Inflammatory macrophage treated with lipopolysaccharide for 4 hours (primary cell): ENCODE data around the gene SLC4A1.

Source experiments
- DNase-seq: peaks from one replicate; pipeline ENCODE4 v3.0.0-alpha.2; 2020

Gene SLC4A1

GRCh38 chr17:44219616-44220212, 48.2 kb downstream of the SLC4A1 start, which contains the start of gene UBTF:
TSS of gene UBTF (minus strand) at chr17:44219675. CDS start at chr17:44218229, 1,446 bp downstream.
- peak; percentile 33 for DNase-seq

DNA sequence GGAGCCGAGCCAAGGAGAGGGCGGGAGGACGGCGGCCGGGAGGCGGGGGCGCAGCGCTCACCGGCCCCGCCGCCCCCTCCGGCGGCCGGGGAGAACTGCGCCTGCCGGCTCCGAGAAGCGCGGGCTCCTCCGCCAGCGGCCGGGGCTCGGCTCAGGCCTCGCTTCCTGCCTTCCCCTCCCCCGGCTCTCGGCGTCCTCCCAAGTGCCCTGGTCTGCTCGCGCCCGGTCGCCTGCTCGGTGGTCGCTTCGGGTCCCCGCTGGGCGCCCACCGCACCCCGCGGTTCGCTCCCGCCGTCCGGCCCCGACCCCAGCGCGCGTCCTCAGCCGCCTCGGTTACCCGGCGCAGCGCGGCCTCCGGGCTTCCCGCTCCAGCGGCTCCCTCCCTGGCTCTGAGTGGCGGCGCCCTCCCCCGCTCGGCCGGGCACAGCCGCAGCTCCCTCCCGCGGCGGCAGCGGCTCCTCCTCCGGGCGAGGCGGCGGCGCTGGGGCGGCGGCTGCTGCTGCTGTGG, 48.8 kb downstream of the SLC4A1 start:
- DNase-seq = peak; percentile 71

DNA sequence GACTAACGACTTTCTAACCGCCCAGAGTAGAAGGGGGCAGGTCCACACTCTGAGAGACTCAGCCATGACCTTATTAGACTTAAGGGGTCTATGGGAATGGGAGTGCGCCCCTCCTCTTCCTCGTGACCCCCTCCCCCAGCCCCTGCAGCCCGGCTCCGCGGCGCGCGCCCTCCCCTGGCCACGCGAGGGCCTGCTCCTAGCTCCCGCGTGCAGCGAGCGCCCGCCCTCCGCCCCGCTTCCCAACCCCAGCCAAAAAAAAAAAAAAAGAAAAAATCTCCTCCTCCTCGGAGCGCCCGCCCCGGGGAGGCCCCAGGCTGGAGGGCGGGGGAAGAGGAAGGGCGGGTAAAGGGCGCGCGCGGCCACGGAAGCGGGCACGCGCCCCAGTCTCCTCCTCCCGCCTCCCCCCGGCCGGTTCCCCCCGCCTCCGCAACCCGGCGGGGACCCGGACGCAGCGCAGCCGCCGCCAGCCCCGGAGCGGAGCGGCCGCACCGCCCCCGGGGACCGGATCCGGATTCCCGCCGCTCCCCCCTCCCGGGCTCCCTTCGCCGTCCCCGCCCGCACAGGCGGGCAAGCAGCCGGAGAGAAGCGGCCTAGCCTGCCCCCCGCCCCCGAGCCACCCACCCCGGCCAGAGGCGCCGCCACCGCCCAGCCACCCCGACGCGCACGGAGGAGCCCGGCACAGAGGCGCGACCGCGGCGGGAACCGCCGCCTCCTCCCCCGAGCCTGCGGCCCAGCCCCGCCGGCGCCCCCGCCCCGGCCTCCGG, 49.4 kb downstream of the SLC4A1 start:
- peak; percentile 92 for DNase-seq

GRCh38 chr17:44217738-44218343, 50.1 kb downstream of the SLC4A1 start:
- no peak for DNase-seq

GRCh38 chr17:44216694-44217093, 51.2 kb downstream of the SLC4A1 start:
- no peak for DNase-seq

DNA sequence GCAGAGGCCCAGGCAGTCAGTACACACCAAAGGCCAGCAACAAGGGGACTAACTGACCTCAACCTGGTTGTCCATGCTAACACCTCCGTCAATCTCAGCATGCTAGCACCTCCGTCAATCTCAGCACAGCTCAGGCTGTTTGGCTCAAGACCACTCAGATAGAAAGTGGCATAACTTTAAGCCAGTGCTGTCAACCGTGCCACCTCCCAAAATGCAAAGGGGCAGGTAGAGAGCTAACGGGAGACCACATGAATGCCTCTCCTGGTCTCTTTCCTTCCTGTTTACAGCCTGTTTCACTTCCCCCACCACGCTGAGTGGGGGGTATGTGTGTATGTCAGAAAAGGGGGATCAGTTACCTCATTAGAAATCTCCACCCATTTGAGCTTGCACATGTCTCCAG, 51.8 kb downstream of the SLC4A1 start:
- no peak for DNase-seq

DNA sequence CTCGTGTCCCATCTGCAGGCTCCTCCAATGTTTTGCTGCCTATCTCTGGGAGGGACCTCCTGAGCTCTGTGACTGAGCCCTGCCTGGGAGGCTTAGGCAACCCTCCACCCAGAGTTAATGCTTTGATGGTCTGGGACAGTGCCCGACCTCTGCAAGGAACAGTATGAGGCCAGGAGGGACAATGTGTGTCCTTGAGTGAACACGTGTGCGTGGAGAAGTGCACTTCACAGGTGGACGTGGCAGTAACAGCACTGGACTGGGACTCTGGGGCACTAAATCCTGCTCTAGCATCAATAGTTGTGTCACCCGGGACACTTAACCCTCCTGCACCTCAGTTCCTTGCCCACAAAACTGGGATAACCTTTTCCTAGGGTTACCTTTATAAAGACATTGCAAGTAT, 53.0 kb downstream of the SLC4A1 start:
- DNase-seq = no peak

- no peak for DNase-seq
Observed at GRCh38 chr17:44214230-44214494, 53.8 kb downstream of the SLC4A1 start.

GRCh38 chr17:44213403-44214229, 54.3 kb downstream of the SLC4A1 start:
- no peak for DNase-seq

DNA sequence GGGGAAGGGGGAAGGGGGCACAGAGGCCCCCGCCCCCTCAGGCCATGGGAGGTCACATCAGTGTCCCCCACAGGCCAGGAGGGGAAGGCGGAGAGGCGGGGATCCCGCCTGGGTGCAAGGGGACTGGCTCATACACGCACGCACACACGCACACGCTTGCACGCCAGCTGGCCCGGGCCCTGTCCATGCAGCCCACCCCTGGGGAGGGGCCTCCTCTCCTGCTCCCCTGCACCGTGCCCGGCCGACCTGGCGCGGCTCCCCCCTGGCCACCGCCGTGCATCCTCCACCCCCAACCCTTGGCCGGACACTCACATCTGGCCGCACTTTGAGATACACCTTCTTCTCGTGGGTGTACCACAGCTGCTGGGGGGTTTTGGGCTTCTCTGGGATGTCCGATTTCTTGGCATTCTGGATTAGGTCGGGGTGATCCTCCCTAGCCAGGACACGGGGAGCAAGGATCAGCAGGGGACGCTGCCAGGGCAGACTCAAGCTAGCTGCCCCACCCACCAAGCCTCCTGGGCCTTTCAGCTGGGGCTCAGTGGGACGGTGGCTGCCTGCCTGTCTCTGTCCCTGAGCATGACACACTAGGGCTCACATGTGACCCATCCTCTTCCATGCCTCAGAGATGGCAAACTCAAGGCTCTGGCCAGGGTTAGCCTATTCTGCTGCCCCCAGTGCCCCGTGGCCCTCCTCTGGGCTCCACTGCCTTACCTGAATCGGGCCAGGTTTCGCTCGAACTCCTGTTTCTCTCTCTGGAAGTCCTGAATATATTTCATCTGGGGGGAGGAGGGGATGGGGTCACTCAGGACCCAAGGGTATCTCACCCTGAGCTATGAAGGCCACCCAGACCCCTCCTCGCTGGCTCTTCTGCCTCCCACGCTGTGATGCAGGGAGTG, 55.2 kb downstream of the SLC4A1 start:
- no peak for DNase-seq

- no peak for DNase-seq
Observed at GRCh38 chr17:44211281-44212265, 56.4 kb downstream of the SLC4A1 start.

DNA sequence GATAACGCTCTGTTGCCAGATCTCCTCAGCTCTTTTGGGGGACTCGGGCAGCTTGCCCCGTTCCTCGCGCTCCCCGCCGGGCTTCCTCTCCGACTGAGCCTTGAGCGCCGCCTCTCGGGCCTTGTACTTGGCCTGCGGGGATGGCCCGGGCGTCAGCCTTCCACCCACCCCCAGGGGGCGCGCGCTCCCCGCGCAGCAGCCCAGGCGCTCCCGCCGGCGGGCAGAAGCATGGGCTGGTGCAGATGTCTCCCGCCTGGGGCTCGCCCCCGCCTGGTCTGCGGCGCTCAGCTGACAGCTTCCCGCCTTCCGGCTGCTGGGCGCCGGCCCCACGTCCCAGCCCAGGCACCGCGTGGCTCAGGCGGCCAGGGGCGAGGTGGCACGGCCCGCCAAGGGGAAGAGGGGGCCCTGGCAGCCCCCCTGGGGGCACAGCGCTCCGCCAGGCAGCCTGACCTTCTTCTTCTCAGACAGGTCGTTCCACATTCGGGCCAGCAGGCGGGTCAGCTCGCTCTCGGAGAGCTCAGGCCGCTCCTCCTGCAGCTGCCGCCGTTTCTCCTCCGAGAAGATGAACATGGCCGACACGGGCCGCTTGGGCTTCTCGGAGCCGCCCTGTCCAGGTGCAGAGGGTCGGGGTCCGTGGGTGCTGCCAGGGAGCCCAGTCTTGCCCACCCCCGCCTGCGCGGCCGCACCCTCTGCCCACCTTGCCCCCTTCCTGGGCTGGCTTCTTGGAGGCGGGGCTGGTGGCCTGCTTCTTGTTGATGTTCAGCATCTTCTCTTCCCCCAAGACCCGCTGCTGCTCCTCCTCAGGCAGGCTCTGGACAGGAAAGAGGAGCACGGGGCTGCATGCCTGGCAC, 57.4 kb downstream of the SLC4A1 start:
- DNase-seq = peak; percentile 87

DNA sequence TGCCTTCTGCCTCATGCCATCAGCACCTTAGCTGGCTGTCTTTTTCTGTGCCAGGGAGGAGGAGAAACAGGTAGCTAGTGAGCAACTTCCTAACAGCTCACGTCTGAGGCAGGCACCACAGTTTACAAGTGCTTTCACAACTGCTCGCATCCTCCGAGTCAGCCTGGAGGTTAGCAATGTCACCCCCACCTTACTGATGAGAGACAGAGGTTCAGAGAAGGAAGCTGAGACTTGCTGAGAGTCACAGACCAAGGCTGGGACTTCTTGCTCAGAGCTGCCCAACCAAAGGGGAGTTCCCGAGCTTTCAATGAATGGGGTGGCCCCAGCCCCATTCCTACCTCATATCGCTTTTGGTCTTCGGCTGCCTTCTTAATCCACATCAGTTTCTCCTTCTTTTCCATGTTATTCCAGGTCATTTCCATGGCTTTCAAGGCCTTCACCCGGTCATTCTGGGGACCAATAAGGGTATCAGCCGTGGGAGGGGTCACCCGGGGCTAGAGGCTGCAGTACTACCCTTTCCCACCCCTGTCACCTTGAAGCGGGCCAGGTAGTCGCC, 58.1 kb downstream of the SLC4A1 start:
- DNase-seq = peak; percentile 35

DNA sequence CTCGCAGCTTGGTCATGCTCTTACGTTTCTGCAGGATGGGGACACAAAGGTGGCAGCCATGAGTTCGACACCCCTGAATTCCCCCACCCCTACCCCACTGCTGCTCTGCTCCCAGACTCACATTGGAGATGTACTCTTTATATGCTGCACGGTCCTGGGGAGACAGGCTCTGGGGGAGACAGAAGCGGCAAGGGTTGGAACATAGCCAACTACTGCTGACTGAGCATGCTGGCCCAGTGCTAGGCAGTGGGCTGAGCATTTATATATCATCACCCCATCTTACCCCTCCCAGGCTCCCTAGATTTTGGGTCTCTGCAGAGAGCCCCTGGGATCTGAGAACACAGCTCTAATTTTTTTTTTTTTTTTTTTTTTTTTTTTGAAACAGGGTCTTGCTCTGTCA, 60.2 kb downstream of the SLC4A1 start:
- DNase-seq = no peak

- DNase-seq = no peak
Observed at GRCh38 chr17:44207319-44207718, 60.6 kb downstream of the SLC4A1 start.

DNA sequence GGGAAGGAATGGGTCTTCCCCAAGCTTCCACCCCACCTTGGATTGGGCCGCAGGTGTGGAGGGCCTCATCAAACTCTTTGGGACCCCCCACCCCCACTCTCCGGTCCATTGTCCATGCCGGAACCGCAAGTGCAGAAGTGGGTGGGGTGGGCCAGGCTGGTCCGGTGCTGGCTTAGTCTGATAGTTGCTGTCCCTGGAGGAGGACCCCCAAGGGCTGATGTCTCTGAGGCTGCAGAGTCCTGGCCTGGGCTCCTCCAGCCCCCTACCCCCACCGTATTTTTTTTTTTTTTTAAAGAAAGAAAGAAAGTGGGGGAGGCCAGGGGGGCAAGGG, 61.1 kb downstream of the SLC4A1 start:
- DNase-seq = no peak

DNA sequence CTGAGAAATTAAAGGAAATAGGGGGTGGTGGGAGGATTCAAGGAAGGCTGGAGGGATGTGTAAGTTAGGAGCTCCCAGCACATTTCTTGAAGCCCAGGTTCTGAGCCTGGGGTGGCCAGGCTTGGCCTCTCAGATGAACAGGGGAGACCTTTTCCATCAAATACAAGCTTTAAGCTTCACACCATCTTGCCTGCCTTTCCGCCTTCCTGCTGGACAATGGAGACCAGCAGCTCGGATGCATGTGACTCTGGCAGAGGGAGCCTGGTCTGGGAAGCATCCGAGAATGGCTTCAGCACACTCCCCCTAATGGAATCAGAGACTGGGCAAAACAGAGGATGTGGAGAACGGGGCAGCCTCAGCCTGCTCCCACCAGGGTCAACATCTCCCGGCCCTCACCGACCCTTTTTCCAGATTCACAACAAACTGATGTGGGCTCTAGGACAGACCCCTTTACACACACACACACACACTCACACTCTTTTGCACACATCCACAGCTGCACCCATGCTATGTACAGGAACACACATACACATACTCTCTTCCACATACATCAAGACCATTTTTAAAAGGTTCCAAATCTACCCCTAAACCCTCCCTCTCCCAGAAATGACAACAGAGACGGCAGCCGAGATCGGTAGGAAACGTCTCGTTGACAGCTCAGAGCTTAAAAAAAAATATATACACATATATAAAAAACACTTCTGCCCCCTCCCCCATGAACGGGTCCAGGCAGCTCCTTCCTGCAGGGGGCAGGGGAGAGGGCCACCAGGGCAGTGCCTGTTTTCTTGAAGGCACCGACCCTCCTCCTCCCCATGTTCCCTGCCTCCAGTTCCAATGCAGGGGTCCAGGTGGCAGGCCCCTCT, 61.7 kb downstream of the SLC4A1 start:
- DNase-seq = no peak

GRCh38 chr17:44204441-44204882, 63.5 kb downstream of the SLC4A1 start:
- no peak for DNase-seq
